NCI-H2227 (cell line): Measurements from ENCODE around the gene HDLBP.

ENCODE experiments used
- DNase-seq: peaks from one replicate; lab custom pipeline; 2025; ENCODE audit not compliant: unreplicated experiment; lab: John Stamatoyannopoulos, UW

Gene HDLBP

DNA sequence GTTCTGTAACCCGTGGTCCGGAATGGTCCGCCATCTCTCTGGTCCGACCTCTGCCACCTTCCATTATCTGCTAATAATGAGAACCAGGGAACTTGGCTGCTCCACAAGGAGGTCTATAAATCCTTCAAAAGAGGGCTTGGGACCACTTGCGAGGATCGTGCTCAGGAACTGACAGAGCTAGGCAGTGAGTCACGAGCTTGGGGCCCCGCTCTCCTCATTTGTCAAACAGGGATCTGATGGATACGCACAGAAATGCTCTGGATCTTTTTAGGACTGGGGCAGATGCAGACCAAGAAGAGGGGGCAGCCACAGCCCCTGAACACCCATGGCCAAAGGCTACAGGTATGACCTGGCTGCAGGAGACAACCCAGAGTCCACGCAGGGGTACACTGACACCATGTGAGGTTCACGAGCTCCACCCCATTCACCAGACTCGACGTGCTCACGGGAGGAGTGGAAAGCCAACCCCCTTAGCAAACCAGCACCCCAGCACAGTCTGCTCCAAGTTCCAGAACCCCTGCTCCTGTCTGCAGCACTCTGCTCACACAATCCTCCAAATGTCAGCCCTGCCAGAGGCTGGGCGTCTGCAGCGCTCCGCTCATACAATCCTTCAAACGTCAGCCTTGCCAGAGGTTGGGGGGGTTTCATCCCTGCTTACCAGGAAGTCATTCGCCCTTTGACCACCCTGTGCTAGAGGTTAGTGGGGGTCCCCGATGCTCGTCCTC is 81.2 kb downstream of the HDLBP start:
- no peak for DNase-seq

- DNase-seq = no peak
Measured at GRCh38 chr2:241232736-241233575, 82.5 kb downstream of the HDLBP start.

GRCh38 chr2:241230435-241230834 is 85.0 kb downstream of the HDLBP start:
- no peak for DNase-seq

DNA sequence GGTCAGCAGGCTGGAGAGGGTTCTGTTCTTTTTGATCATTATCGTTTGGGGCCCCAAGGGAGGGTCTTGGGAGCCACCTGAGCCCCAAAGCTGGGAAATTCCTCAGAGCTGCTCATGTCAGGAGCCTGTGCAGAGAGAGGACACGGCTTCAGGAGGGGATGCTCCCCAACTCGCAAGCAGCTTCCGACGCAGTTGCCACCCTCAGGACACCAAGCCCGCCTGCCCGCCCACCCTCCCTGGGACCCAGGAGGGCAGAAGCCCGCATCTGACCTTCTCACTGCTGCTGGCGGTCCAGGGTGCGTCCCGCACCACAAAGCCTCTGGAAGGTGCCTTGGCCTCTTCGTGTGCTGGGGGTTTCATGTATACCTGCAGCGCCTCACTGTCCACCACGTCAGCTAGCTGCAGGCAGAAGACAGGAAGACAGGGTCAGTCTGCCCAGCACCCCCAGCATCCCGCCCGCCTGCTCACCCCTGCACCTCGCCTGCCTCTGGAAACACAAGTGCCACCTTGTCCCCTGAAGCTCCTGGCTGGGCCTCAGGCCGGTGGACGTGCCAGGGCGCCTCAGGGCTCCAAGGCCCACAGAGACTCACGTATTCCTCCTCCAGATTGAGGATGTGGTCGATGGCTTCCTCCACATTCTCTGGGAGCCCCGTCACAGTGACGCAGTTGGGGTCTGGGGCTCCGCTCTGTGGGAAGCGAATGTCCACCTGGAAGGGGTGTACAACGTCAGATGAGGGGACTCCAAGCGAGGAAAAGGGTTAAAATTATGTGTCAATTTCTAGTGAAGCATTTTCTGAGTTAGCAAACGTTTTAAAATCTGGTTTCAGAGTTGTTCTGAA is 85.7 kb downstream of the HDLBP start:
- no peak for DNase-seq

DNA sequence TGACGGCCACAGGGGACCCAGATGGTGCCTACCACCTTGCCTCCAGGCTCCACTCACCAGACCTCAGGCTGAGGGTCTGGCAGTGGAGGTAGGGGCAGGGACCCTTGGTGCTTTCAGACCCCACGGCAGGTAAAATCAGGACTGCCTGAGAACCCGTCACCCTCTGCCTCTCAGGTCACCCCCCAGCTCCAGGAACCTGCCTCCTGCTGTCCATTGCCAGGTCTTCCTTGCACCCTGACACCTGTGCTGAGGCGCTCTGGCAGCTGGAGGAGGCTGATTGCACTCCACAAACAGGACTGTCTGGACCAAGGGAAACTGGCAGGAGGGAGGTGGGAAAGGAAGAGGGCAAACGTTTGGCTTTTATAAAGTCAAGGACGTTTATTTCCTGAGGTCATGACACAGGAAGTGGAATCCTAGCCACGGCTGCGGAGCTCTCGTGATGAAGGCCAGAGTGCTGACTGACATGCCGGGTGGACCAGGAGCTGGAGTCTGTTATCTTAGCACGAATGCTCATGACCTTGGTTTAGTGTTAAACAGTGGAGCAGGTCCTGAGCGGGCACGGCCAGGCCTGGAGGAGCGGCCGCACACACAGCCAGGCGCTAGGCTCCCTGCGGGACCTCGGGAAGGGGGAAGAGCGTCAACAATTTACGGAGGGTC is 86.5 kb downstream of the HDLBP start:
- no peak for DNase-seq

DNA sequence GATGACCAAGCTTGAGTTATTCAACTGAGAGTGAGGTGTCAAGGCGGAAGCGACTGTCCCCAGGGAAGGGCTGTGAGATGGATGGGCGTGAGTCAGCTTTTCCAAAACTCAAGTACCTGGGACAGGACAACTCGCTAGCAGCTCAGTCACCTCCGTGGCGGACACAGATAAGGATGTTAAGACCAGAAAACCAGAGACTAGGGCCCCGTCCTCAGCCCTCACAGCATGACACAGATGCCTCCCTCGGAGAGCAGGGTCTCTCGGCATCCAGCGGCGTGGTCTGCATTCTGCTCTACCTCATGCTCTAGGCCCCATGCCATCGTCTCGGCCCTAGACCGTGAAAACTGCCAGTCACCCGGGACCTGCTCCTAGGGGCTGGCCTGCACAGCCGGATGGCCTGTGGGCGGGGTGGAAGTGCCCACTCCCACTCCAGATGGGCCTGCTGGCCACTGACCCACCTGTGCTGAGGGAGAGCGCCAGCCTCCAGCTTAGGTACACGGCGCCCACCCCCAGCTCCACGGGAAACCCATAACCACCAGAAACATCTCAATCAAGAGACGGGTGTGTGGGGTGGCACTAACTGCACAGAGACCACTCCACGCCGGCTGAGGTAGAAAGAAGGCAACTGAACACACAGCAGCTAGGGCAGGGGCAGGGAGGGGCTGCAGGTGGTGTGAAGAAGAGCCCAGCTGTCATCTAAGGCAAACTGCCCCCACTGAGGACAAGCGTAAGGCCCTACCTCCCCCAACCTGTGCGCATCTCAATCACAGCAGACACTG is 87.2 kb downstream of the HDLBP start:
- no peak for DNase-seq

GRCh38 chr2:241227594-241227993 is 87.9 kb downstream of the HDLBP start:
- no peak for DNase-seq

DNA sequence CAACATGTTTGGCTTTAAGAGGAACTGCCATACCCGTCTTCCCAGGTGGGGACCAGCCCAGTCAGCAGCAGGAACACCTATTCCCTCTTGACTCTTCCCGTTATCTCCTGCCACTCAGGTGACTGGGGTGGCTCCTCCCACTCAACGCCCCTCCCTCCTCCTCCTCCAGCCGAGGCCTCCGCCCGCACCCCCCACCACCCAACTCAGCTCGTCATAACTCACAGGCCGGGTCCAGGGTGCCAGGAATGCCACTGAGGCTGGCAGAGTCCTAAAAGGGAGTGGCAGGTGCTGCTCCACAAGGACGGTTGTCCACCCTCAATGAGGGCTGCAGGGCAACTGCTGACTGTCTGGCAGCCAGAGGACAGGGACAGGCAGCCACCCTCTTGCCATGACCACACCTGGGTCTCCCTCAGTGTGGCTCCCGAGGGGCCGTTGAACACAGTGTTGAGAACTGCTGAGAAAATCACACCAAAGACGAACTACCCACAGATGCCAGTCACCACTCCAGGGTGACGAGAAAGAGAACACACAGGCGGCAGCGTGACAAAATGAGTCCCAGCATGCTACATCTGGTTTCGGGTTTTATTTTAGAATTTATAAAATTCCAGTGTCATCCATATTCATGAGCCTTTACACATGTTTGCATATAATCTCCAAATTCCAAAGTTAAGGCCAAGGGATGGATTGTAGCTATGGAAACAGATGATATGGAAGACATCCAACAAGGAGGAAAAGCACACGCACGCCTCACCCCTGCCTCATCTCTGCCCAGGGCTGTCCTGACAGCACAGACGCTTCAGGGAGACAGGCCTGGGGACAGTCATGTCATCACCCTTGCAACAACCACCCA is 88.5 kb downstream of the HDLBP start:
- DNase-seq = no peak

GRCh38 chr2:241225983-241226382 is 89.5 kb downstream of the HDLBP start:
- DNase-seq = no peak

GRCh38 chr2:241225545-241225944 is 89.9 kb downstream of the HDLBP start:
- no peak for DNase-seq

- DNase-seq = no peak
Measured at GRCh38 chr2:241224851-241225438, 90.5 kb downstream of the HDLBP start.

- peak; percentile 17 for DNase-seq
Measured at GRCh38 chr2:241224018-241224850, 91.2 kb downstream of the HDLBP start.

DNA sequence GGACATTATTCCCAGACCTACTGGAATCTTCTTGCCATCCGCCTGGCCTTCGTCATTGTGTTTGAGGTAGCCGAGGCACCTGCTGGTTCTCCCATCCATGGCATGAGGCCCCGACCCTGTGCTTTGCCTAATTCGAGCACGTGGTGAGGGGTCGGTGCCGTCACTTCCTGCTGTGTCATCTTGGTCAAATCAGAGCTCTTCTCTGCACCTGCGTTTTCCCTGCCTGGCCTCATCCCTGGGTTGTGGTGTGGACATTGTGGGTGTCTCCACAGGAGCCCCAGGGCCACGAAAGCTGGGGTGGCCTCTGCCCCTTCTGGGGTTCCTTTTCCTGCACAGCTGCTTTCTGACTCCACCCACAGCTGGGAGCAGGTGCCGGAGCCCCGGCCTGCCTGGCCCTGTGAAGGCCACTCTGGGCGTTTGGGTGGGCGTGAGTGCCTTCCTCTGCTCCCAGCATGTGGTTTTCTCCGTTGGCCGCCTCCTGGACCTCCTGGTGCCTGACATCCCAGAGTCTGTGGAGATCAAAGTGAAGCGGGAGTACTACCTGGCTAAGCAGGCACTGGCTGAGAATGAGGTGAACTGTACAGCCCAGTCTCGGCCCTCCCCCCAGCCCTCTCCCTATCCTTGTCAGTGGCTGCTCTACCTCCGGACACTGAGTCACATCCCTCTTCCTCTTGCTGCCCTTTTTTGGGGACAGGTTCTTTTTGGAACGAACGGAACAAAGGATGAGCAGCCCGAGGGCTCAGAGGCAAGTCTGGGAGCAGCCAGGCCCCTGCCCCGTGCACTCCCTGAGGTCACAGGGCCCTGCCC is 92.1 kb downstream of the HDLBP start:
- DNase-seq = peak; percentile 7

GRCh38 chr2:241219856-241220356 is 95.6 kb downstream of the HDLBP start:
- DNase-seq = no peak

DNA sequence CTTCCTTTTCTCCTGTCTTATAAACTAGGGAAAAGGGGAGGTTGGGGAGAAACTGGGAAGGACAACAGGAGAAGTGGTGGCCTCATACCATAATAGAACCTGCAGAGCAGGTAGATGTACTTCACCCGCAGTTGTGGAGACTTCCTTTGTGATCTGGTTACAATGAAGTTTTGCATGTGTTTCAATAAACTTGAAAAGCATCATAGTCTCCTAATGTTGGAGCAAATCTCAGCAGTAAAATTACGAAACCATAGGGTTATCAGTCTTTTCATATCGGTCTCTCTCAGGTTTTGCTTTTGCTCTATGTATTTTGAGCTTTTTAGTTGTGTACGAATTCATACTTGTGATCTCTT is 96.5 kb downstream of the HDLBP start:
- no peak for DNase-seq

GRCh38 chr2:241218131-241219029 is 97.1 kb downstream of the HDLBP start:
- DNase-seq = peak; percentile 56
